Ovary (tissue), 9 donors: ENCODE results near the gene TBX6. TPM values are rescaled to one million over a fixed set of nuclear protein-coding genes. Genes with fewer than 3 reads are reported as not detected.
"Not testable (repeated sequence)": the region's sequence is repeated elsewhere in the genome, so short reads cannot be mapped to it uniquely, and the experiment has no call there.

Source experiments
- DNase-seq, 5 donors: peaks; one replicate each; pipeline ENCODE4 v3.0.0-alpha.2; 2019 to 2020
- H3K27ac ChIP-seq, 2 donors: fragments of 200-600 bp; one replicate each; pipeline versions ENCODE4 v1.5.1 to v1.8.0; 2019 to 2022
- H3K27me3 ChIP-seq: fragments of 200-600 bp; one replicate; pipeline ENCODE4 v1.8.0; 2022
- H3K36me3 ChIP-seq: fragments of 200-600 bp; sonication (generic); one replicate; pipeline ENCODE4 v1.5.1; 2019
- H3K4me1 ChIP-seq: one replicate; pipeline ENCODE4 v1.8.1; 2013; ENCODE audit warnings: mild to moderate bottlenecking, moderate library complexity; ENCODE audit not compliant: insufficient read depth
- H3K4me3 ChIP-seq: fragments of 200-600 bp; sonication (generic); one replicate; pipeline ENCODE4 v1.5.1; 2017
- H3K9me3 ChIP-seq, 2 donors: fragments of 200-600 bp in 1 of 2; sonication (generic) in 1 of 2; one replicate each; pipeline versions ENCODE4 v1.5.1 to v1.8.1; 2013 to 2019; ENCODE audit warnings: mild to moderate bottlenecking in 1 of 2, moderate library complexity in 1 of 2
- EP300 ChIP-seq: sonication (generic); formaldehyde crosslinking; IDR thresholded peaks from one replicate; pipeline ENCODE4 v1.6.1; 2017; ENCODE audit warnings: antibody characterized with exemption
- POLR2A ChIP-seq: fragments of 450-650 bp; IDR thresholded peaks from one replicate; pipeline ENCODE4 v1.6.1; 2017; ENCODE audit warnings: antibody characterized with exemption, mild to moderate bottlenecking, moderate library complexity
- WGBS, 3 donors: extraction: QIAGEN DNeasy Blood & Tissue Kit in 1 of 3; methylation state at CpG; one replicate each; pipeline versions ENCODE4 v1.1.5 to v1.1.7; 2013 to 2017; 5-methylcytosine and 5-hydroxymethylcytosine counted together
- intact Hi-C, 4 donors: fragments of 100-400 bp; cut with DNase I; formaldehyde crosslinking; loops; one replicate each; pipeline versions ENCODE4 v1.11.0 to v1.15.1; 2022 to 2023
- polyA plus RNA-seq, 2 donors: library from polyadenylated mRNA; stranded (reverse); fragments of 200-250 nt in 1 of 2; fragments of 350-450 nt in 1 of 2; fragmentation: Illumina TruSeq in 1 of 2; extraction: RNeasy Lipid Tissue Mini Kit (QIAGEN cat#74804) in 1 of 2; gene quantifications; one replicate each; pipeline ENCODE4 v1.2.3, GENCODE V29; 2013 to 2014
- total RNA-seq, 7 donors: library from RNA; depleted of rRNA in 2 of 7; stranded (reverse); fragments of >200 nt in 2 of 7; fragmentation: NEBNext Ultra II Directional in 3 of 7; extraction: Animal tissue kit (Norgen Biotek cat#: 25700) in 3 of 7; gene quantifications; one replicate each; pipeline versions ENCODE4 v1.1.0 to v1.2.4, GENCODE V29; 2016 to 2023
- TF ChIP-seq, protein P1 (sequence below), 3 donors: fragments of 450-650 bp in 2 of 3; fragments of 200-600 bp in 1 of 3; IDR thresholded peaks; one replicate each; pipeline versions ENCODE4 v1.5.1 to v1.8.0; 2016 to 2022; ENCODE audit warnings: antibody characterized with exemption in 3 of 3, mild to moderate bottlenecking in 1 of 3
- donor health status: DM: no; HTN: no; CAD: no; lungs with moderate emphysema.
- donor health status: DM: no; HTN: no; CAD: no.
- donor health status: Bipolar disorder and iron deficiency.
- donor health status: DM: yes; HTN: yes; CAD: no.
- donor health status: DM: no; HTN: no; CAD: no.
- donor health status: DM: yes; HTN: yes; CAD: no.

Gene TBX6
- total and polyA plus RNA-seq, 9 donors = 0.08 to 1.5 (median 0.75) TPM

DNA sequence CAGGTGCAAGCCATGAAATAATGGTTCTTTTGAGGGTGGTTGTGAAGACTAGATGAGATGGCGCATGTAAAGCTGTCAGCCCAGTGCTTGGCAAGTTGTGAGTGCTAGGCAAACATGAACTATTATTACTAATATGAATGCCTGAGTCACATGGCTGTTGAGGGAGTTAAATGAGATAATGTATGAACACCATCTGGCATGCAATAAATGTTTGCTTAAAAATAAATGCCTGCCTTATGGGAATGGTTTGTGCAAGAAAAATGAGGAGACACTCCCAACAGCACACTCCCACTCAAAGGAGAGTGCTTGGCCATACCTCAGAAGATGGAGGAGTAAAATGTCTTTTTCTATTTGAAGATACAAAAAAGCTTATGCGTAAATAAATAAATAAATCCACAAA is 27.7 kb upstream of the TBX6 start:
- intact Hi-C loops = no loop called here
- TF ChIP-seq, protein P1, sequence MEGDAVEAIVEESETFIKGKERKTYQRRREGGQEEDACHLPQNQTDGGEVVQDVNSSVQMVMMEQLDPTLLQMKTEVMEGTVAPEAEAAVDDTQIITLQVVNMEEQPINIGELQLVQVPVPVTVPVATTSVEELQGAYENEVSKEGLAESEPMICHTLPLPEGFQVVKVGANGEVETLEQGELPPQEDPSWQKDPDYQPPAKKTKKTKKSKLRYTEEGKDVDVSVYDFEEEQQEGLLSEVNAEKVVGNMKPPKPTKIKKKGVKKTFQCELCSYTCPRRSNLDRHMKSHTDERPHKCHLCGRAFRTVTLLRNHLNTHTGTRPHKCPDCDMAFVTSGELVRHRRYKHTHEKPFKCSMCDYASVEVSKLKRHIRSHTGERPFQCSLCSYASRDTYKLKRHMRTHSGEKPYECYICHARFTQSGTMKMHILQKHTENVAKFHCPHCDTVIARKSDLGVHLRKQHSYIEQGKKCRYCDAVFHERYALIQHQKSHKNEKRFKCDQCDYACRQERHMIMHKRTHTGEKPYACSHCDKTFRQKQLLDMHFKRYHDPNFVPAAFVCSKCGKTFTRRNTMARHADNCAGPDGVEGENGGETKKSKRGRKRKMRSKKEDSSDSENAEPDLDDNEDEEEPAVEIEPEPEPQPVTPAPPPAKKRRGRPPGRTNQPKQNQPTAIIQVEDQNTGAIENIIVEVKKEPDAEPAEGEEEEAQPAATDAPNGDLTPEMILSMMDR (IDR thresholded peaks at IDR 0.05) = no peak
- TF ChIP-seq EP300 = no peak
- TF ChIP-seq POLR2A = no peak
- Histone ChIP-seq H3K27ac (no peak overlapping the region), H3K4me1 (no peaks in the 10 kb centered on the region), H3K36me3 (no peaks in the 10 kb centered on the region), H3K27me3 (no peaks in the 10 kb centered on the region), H3K9me3 (no peaks in the 10 kb centered on the region), H3K4me3 (no peak overlapping the region)
- WGBS, 3 donors = 68 to 74% (median 70%) methylated on average over 2 of the region's 2 CpGs
- DNase-seq = no peak

DNA sequence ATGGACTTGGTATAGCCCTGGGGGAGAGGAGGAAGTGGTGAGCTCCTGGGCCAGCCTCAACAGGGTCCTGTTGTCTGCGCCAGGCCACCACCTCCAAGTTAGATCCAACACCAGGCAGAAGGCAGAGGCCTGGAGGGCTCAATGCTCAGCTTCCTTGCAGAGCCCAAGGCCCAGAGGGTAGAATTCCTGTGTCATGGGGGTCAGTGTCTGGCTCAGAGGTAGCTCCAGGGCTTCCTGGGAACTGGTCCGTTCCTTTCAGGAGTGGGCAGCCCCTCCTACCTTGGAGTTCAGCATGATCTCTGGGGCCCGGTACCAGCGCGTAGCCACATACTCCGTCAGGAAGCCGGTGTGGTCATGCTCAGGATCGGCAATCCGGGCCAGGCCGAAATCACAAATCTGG is 26.0 kb upstream of the TBX6 start:
- TF ChIP-seq, protein P1 (IDR thresholded peaks at IDR 0.05) = no peak
- TF ChIP-seq POLR2A (no peak), EP300 (no peak)
- H3K27ac ChIP-seq = no peak overlapping the region
- intact Hi-C loops = no loop called here
- 90 to 95% (median 92%) methylated on average over 10 of the region's 10 CpGs for WGBS, 3 donors
- no peaks in the 10 kb centered on the region for H3K9me3 ChIP-seq
- no peak overlapping the region for H3K4me3 ChIP-seq
- no peak for DNase-seq
- H3K27me3 ChIP-seq = no peaks in the 10 kb centered on the region
- no peaks in the 10 kb centered on the region for H3K4me1 ChIP-seq
- H3K36me3 ChIP-seq = no peaks in the 10 kb centered on the region

DNA sequence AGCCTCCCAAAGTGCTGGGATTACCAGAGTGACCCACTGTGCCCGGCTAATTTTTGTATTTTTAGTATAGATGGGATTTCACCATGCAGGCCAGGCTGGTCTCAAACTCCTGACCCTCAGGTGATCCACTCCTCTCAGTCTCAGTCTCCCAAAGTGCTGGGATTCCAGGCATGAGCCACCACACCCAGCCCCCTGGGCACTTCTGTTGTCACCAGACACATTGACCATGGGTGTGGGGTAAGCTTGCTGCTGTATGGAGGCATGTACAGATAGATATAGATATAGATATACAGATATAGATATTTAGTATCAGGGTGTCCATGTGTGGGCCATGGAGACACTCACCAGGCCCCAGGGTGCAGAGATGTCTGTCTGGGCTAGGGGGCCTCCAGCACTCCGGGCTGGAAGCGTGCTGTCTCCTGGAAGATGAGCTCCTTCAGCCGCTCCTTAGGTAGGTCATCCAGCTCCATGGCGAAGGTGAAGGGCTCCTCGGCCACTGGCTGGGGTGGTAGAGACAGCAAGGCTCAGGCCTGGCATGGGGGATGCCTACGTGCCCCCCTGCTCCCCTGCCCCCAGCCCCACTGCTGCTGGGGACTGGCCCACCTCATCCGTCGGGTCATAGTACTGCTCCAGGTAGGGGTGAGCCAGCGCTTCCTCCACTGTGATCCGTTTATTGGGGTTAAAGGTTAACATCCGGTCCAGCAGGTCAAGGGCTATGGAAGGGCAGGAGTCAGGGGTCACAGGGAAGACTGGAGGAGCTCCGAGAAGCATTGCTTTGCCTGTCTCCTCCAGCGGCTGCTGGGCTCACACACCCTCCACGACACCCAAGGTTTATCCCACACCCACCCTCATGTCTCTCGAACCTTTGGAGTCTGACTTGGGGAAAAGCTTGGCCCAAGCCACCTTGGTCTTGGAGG is 24.8 kb upstream of the TBX6 start:
- Histone ChIP-seq H3K27ac (no peak overlapping the region), H3K36me3 (no peaks in the 10 kb centered on the region), H3K4me3 (no peak overlapping the region), H3K9me3 (no peaks in the 10 kb centered on the region), H3K27me3 (no peaks in the 10 kb centered on the region), H3K4me1 (no peaks in the 10 kb centered on the region)
- DNase-seq = no peak
- WGBS, 3 donors = 81 to 88% (median 85%) methylated on average over 16 of the region's 16 CpGs
- intact Hi-C loops = no loop called here
- TF ChIP-seq EP300 (no peak), POLR2A (no peak)
- TF ChIP-seq, protein P1 (IDR thresholded peaks at IDR 0.05) = no peak

DNA sequence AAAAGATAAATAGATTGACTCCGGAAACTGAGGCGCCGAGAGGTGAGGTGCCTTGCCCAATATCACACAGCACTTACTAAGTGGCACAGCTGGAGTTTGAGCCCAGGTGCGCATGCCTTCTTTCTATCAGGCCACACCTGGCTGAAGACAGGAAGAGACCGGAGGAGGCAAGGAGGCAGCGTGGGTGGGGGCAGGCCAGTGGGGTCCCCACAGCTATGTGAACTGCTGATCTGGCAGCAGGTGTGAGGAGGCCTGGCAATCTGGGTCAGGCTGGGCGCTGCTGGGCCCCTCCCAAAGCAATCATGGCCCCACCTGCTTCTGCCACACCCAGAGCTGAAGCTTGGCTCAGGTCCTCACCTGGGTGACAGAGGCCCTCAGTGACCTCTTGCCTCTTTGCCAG is 23.5 kb upstream of the TBX6 start:
- intact Hi-C loops = no loop called here
- no peaks in the 10 kb centered on the region for H3K27me3 ChIP-seq
- no peaks in the 10 kb centered on the region for H3K9me3 ChIP-seq
- H3K4me3 ChIP-seq = no peak overlapping the region
- no peaks in the 10 kb centered on the region for H3K36me3 ChIP-seq
- no peak for DNase-seq
- no peaks in the 10 kb centered on the region for H3K4me1 ChIP-seq
- TF ChIP-seq, protein P1 (IDR thresholded peaks at IDR 0.05) = no peak
- no peak for TF ChIP-seq POLR2A
- TF ChIP-seq EP300 = no peak
- WGBS, 3 donors = 92 to 96% (median 92%) methylated on average over 7 of the region's 7 CpGs
- no peak overlapping the region for H3K27ac ChIP-seq

DNA sequence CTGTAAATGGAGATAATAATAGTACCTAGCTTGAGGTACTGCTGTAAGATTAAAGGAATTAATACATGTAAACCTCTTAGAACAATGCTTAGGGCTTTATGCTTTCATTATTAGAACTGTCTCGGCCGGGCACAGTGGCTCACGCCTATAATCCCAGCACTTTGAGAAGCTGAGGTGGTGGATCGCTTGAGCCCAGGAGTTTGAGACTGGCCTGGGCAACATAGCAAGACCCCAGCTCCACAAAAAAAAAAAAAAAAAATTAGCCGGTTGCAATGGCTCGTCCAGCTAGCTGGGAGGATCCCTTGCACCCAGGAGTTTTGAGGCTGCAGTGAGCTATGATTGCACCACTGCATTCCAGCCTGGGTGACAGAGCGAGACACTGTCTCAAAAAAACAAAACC is 23.1 kb upstream of the TBX6 start:
- 86 to 90% (median 90%) methylated on average over 7 of the region's 7 CpGs for WGBS, 3 donors

More for the DNA sequence above, 23.1 kb upstream of the TBX6 start:
- H3K4me3 ChIP-seq, H3K27me3 ChIP-seq, DNase-seq, intact Hi-C loops, H3K9me3 ChIP-seq, H3K36me3 ChIP-seq, H3K4me1 ChIP-seq, H3K27ac ChIP-seq: not testable (repeated sequence)
